Mucosa of descending colon (tissue), 3 donors: ENCODE measurements around the gene ZNF281. TPM values are rescaled to one million over a fixed set of nuclear protein-coding genes. Genes with fewer than 3 reads are reported as not detected.

Source experiments
- ATAC-seq: fragments of 200-7000 bp; cut with Tn5 transposase; one replicate; pipeline ENCODE4 v1.9.1; 2020; ENCODE audit warnings: mild to moderate bottlenecking, moderate library complexity
- DNase-seq, 3 donors: peaks; one replicate each; pipeline ENCODE4 v3.0.0-alpha.2; 2020
- H3K36me3 ChIP-seq: fragments of 200-600 bp; one replicate; pipeline ENCODE4 v1.8.0; 2021; ENCODE audit warnings: low read depth, mild to moderate bottlenecking
- H3K4me1 ChIP-seq: fragments of 200-600 bp; one replicate; pipeline ENCODE4 v1.8.0; 2021; ENCODE audit warnings: low read depth, mild to moderate bottlenecking
- H3K4me3 ChIP-seq: fragments of 200-600 bp; one replicate; pipeline ENCODE4 v1.8.0; 2021; ENCODE audit warnings: mild to moderate bottlenecking
- H3K9me3 ChIP-seq: fragments of 200-600 bp; one replicate; pipeline ENCODE4 v1.8.0; 2021; ENCODE audit warnings: mild to moderate bottlenecking
- CTCF ChIP-seq: fragments of 200-600 bp; IDR thresholded peaks from one replicate; pipeline ENCODE4 v1.8.0; 2022; ENCODE audit warnings: antibody characterized with exemption, mild to moderate bottlenecking
- intact Hi-C, 2 donors: fragments of 100-400 bp; cut with DNase I in 1 of 2; cut with micrococcal nuclease in 1 of 2; formaldehyde crosslinking; loops; one replicate each; pipeline versions ENCODE4 v1.11.0 to v1.11.1; 2022; cut with DNase I, micrococcal nuclease
- total RNA-seq, 3 donors: library from RNA; stranded (reverse); fragmentation: NEBNext Ultra II Directional in 2 of 3; extraction: Animal tissue kit (Norgen Biotek cat#: 25700) in 2 of 3; gene quantifications; one replicate each; pipeline versions ENCODE4 v1.2.1 to v1.2.4, GENCODE V29; 2021 to 2023
- donor health status: DM: no; HTN: no; CAD: no; lungs with moderate emphysema.
- donor health status: DM: no; HTN: no; CAD: no.
- donor health status: DM: no; HTN: yes; CAD: no.

ZNF281 gene
- total RNA-seq, 3 donors from 2014 or later = 8.4 to 12.3 (median 8.5) TPM

- DNase-seq (no peak), ATAC-seq (no peak)
- TF ChIP-seq CTCF = no peak
Observed at GRCh38 chr1:200428482-200429205, 18.8 kb upstream of the ZNF281 start.

GRCh38 chr1:200427744-200428143, 17.9 kb upstream of the ZNF281 start:
- H3K4me3 ChIP-seq = no peak overlapping the region
- H3K4me1 ChIP-seq = no peaks in the 10 kb centered on the region
- H3K9me3 ChIP-seq = no peaks in the 10 kb centered on the region
- no peaks in the 10 kb centered on the region for H3K36me3 ChIP-seq
- no peak for TF ChIP-seq CTCF
- DNase-seq (no peak), ATAC-seq (no peak)
- intact Hi-C loops = no loop called here

More at GRCh38 chr1:200428482-200429205, 18.8 kb upstream of the ZNF281 start:
- intact Hi-C loops = no loop called here
- Histone ChIP-seq H3K36me3 (no peaks in the 10 kb centered on the region), H3K4me1 (no peaks in the 10 kb centered on the region), H3K4me3 (no peak overlapping the region), H3K9me3 (no peaks in the 10 kb centered on the region)

- Histone ChIP-seq H3K9me3 (no peaks in the 10 kb centered on the region), H3K4me3 (no peak overlapping the region), H3K36me3 (no peaks in the 10 kb centered on the region), H3K4me1 (no peaks in the 10 kb centered on the region)
- DNase-seq (no peak), ATAC-seq (no peak)
- intact Hi-C loops = no loop called here
- no peak for TF ChIP-seq CTCF
Observed at GRCh38 chr1:200426196-200426595, 16.4 kb upstream of the ZNF281 start.

- no peaks in the 10 kb centered on the region for H3K9me3 ChIP-seq
- DNase-seq (no peak), ATAC-seq (no peak)
- H3K4me3 ChIP-seq = no peak overlapping the region
- no peaks in the 10 kb centered on the region for H3K4me1 ChIP-seq
- no peaks in the 10 kb centered on the region for H3K36me3 ChIP-seq
- intact Hi-C loops = no loop called here
- no peak for TF ChIP-seq CTCF
Observed at GRCh38 chr1:200423235-200423634, 13.4 kb upstream of the ZNF281 start.

- no peak for DNase-seq
- Histone ChIP-seq H3K9me3 (no peaks in the 10 kb centered on the region), H3K4me3 (no peak overlapping the region), H3K36me3 (no peaks in the 10 kb centered on the region), H3K4me1 (no peaks in the 10 kb centered on the region)
- intact Hi-C loops = no loop called here
- no peak for ATAC-seq
- no peak for TF ChIP-seq CTCF
Observed at GRCh38 chr1:200422211-200422610, 12.4 kb upstream of the ZNF281 start.
